Measurements from ENCODE around the gene SLF2.
A peak's percentile ranks its signal among the peaks of the same experiment; 100 is the strongest.

Gene SLF2

DNA sequence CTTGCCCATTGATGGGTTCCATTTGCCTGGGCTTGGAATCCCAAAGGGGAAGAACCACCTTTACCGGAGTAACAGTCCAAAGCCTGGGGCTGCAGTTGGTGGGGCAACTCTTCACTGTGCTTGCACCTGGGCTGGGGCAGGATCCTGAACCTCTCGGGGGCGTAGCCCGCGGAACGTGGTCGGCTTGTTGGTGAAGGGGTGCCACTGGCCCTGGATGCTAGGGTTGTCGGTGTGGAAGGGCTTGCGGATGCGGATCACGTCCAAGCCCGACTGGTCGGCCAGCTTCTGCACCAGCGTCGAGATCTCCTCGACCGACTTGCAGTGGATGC is 73.8 kb downstream of the SLF2 start:
- no peaks in the 10 kb centered on the region for H3F3A ChIP-seq (ENCODE audit: insufficient read depth, low read length)
- peak overlapping the region; percentile 86 for H3K9ac ChIP-seq (ENCODE audit: low read length)
- no peaks in the 10 kb centered on the region for H4K20me1 ChIP-seq (ENCODE audit: insufficient read depth, low read length)
- peak overlapping the region; percentile 95 for H3K4me2 ChIP-seq (ENCODE audit: low read length)
- no peak overlapping the region for H2AFZ ChIP-seq (ENCODE audit: low read length)
- H3K9me3 ChIP-seq (ENCODE audit: low read length) = no peaks in the 10 kb centered on the region
- H3K4me1 ChIP-seq (ENCODE audit: insufficient read depth, low read length, severe bottlenecking) = peaks cover 16% of the 10 kb centered on the region
- no peaks in the 10 kb centered on the region for H3K27me3 ChIP-seq (ENCODE audit: insufficient read depth, low read length)
- peaks cover 15% of the 10 kb centered on the region for H3K79me2 ChIP-seq (ENCODE audit: insufficient read depth, low read length)
- H3K27ac ChIP-seq (ENCODE audit: low read depth, low read length, poor library complexity, severe bottlenecking) = no peak overlapping the region
- H3K4me3 ChIP-seq (ENCODE audit: low read depth, low read length, poor library complexity, severe bottlenecking) = peak overlapping the region; percentile 88
- no peaks in the 10 kb centered on the region for H3K9me2 ChIP-seq (ENCODE audit: low read depth, low read length)
- TF ChIP-seq, protein P1, sequence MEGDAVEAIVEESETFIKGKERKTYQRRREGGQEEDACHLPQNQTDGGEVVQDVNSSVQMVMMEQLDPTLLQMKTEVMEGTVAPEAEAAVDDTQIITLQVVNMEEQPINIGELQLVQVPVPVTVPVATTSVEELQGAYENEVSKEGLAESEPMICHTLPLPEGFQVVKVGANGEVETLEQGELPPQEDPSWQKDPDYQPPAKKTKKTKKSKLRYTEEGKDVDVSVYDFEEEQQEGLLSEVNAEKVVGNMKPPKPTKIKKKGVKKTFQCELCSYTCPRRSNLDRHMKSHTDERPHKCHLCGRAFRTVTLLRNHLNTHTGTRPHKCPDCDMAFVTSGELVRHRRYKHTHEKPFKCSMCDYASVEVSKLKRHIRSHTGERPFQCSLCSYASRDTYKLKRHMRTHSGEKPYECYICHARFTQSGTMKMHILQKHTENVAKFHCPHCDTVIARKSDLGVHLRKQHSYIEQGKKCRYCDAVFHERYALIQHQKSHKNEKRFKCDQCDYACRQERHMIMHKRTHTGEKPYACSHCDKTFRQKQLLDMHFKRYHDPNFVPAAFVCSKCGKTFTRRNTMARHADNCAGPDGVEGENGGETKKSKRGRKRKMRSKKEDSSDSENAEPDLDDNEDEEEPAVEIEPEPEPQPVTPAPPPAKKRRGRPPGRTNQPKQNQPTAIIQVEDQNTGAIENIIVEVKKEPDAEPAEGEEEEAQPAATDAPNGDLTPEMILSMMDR (IDR thresholded peaks at IDR 0.05; ENCODE audit: low read length) = no peak
- TF ChIP-seq EZH2 (IDR thresholded peaks at IDR 0.05; ENCODE audit: borderline replicate concordance, low read length) = no peak
- H3K36me3 ChIP-seq (ENCODE audit: insufficient read depth, low read length) = peaks cover 30% of the 10 kb centered on the region

- H2AFZ ChIP-seq (ENCODE audit: low read length) = no peak within 1 kb of the TSS
- H3K79me2 ChIP-seq (ENCODE audit: insufficient read depth, low read length) = peaks cover 15% of the 10 kb centered on the region
- TF ChIP-seq EZH2 (IDR thresholded peaks at IDR 0.05; ENCODE audit: borderline replicate concordance, low read length) = no peak
- H3F3A ChIP-seq (ENCODE audit: insufficient read depth, low read length) = no peaks in the 10 kb centered on the region
- H3K27ac ChIP-seq (ENCODE audit: low read depth, low read length, poor library complexity, severe bottlenecking) = peak within 1 kb of the TSS; percentile 79
- H3K4me1 ChIP-seq (ENCODE audit: insufficient read depth, low read length, severe bottlenecking) = peaks cover 16% of the 10 kb centered on the region
- H3K27me3 ChIP-seq (ENCODE audit: insufficient read depth, low read length) = no peaks in the 10 kb centered on the region
- H3K9me3 ChIP-seq (ENCODE audit: low read length) = no peaks in the 10 kb centered on the region
- no peaks in the 10 kb centered on the region for H3K9me2 ChIP-seq (ENCODE audit: low read depth, low read length)
- H3K4me2 ChIP-seq (ENCODE audit: low read length) = peak within 1 kb of the TSS; percentile 95
- peaks cover 30% of the 10 kb centered on the region for H3K36me3 ChIP-seq (ENCODE audit: insufficient read depth, low read length)
- H3K4me3 ChIP-seq (ENCODE audit: low read depth, low read length, poor library complexity, severe bottlenecking) = peak within 1 kb of the TSS; percentile 88
- H3K9ac ChIP-seq (ENCODE audit: low read length) = peak within 1 kb of the TSS; percentile 86
- H4K20me1 ChIP-seq (ENCODE audit: insufficient read depth, low read length) = no peaks in the 10 kb centered on the region
These were observed 74.4 kb downstream of the SLF2 start, which contains the start of the genes MRPL43 and TWNK for GRCh38 chr10:100986952-100987684. MRPL43 (minus strand) TSS chr10:100987497; CDS start chr10:100987443, 54 bp downstream. TWNK (plus strand) TSS chr10:100987543; CDS start chr10:100988211, 668 bp downstream.

DNA sequence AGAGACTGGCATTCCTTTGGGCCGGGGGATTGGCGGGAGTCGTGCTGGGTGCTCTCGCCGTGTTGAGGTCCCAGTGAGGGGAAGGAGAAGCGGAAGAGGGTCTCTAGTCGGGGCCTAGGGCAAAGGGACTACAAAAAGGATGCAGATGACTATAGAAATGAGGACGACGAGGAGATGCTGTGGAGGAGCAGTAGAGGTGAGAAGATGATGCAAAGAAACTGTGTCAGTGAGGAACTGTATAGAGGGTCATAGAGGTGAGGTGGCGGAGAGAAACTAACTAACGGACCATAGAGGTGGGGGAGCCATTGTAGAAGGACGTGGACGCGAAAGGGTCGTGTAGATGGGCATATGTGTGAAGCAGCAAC is 74.9 kb downstream of the SLF2 start:
- no peaks in the 10 kb centered on the region for H3K27me3 ChIP-seq (ENCODE audit: insufficient read depth, low read length)

More for the DNA sequence above, 74.9 kb downstream of the SLF2 start:
- Histone ChIP-seq H3K27ac (ENCODE audit: low read depth, low read length, poor library complexity, severe bottlenecking) (peak overlapping the region; percentile 79), H3K79me2 (ENCODE audit: insufficient read depth, low read length) (peaks cover 15% of the 10 kb centered on the region), H2AFZ (ENCODE audit: low read length) (no peak overlapping the region), H3K36me3 (ENCODE audit: insufficient read depth, low read length) (peaks cover 30% of the 10 kb centered on the region), H3K9ac (ENCODE audit: low read length) (peak overlapping the region; percentile 86), H3K9me3 (ENCODE audit: low read length) (no peaks in the 10 kb centered on the region), H4K20me1 (ENCODE audit: insufficient read depth, low read length) (no peaks in the 10 kb centered on the region), H3F3A (ENCODE audit: insufficient read depth, low read length) (no peaks in the 10 kb centered on the region), H3K9me2 (ENCODE audit: low read depth, low read length) (no peaks in the 10 kb centered on the region), H3K4me3 (ENCODE audit: low read depth, low read length, poor library complexity, severe bottlenecking) (peak overlapping the region; percentile 88), H3K4me1 (ENCODE audit: insufficient read depth, low read length, severe bottlenecking) (peaks cover 16% of the 10 kb centered on the region), H3K4me2 (ENCODE audit: low read length) (peak overlapping the region; percentile 95)
- TF ChIP-seq EZH2 (IDR thresholded peaks at IDR 0.05; ENCODE audit: borderline replicate concordance, low read length) = no peak
- TF ChIP-seq, protein P1 (IDR thresholded peaks at IDR 0.05; ENCODE audit: low read length) = no peak
